Measurements from ENCODE around the gene CKMT1B.
"Not testable (repeated sequence)": the region's sequence is repeated elsewhere in the genome, so short reads cannot be mapped to it uniquely, and the experiment has no call there.

Gene CKMT1B

DNA sequence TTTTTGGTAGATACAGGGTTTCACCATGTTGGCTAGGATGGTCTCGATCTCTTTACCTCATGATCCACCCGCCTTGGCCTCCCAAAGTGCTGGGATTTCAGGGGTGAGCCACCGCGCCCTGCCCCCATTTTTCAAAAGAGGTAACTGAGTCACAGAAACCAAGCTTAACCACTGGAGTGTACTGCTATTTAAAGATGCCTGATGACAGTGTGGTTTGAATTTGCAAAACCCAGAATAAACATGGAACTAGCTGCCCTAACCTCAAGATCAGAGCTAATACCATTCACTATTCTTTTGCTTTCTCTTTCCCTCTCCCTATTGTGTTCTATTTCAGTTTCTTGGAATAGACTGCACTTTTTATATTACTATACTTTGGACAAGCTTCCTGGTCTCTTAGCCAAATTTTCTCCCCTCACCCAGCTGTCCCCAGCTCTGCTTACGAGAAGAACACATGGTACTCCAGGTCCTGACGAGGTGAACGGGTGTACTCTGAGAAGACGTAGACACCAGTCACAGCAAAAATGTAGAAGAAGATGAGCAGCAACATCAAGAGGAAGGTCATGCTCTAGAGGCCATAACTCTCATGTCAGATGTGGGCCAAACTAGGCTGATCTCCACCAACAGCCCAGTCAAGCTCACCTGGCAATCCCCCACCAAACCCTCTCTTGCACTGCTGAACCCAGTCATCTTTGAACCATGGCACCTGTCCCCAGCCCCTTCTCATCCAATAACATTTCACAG, 44.8 kb downstream of the CKMT1B start:
- DNase-seq = not testable (repeated sequence)
